Activated CD8-positive, alpha-beta memory T cell treated with anti-CD3 and anti-CD28 coated beads, Interleukin-2, amount 50 U/mL, for 1 hour (primary cell): ENCODE results near the gene CCDC157.
"Not testable (repeated sequence)": the region's sequence is repeated elsewhere in the genome, so short reads cannot be mapped to it uniquely, and the experiment has no call there.

Experiments
- DNase-seq: peaks from one replicate; pipeline ENCODE4 v3.0.0-alpha.2; 2020; ENCODE audit errors: extremely low read depth

The CCDC157 gene

GRCh38 chr22:30325724-30326254, 31.0 kb upstream of the CCDC157 start:
- DNase-seq, result no peak

- DNase-seq, result no peak
Observed at GRCh38 chr22:30326255-30326705, 30.5 kb upstream of the CCDC157 start.

GRCh38 chr22:30326706-30327362, 30.0 kb upstream of the CCDC157 start, which contains the start of gene TBC1D10A:
TBC1D10A (minus strand) TSS chr22:30326941; CDS start chr22:30326881, 60 bp downstream.
- peak; percentile 89 for DNase-seq

- DNase-seq, result no peak
Observed at GRCh38 chr22:30327864-30328345, 28.9 kb upstream of the CCDC157 start.

GRCh38 chr22:30328466-30329049, 28.2 kb upstream of the CCDC157 start:
- DNase-seq, result no peak

- no peak for DNase-seq
Observed at GRCh38 chr22:30332551-30332950, 24.3 kb upstream of the CCDC157 start.

GRCh38 chr22:30332994-30333706, 23.7 kb upstream of the CCDC157 start:
- no peak for DNase-seq

- DNase-seq, result no peak
Observed at GRCh38 chr22:30333707-30334087, 23.1 kb upstream of the CCDC157 start.

- no peak for DNase-seq
Observed at GRCh38 chr22:30334646-30335045, 22.2 kb upstream of the CCDC157 start.

- no peak for DNase-seq
Observed at GRCh38 chr22:30335236-30335635, 21.6 kb upstream of the CCDC157 start.

- DNase-seq, result no peak
Observed at GRCh38 chr22:30336752-30337460, 19.9 kb upstream of the CCDC157 start.

- DNase-seq, result no peak
Observed at GRCh38 chr22:30337461-30337778, 19.4 kb upstream of the CCDC157 start.

- not testable (repeated sequence) for DNase-seq
Observed at GRCh38 chr22:30338341-30338740, 18.5 kb upstream of the CCDC157 start.

GRCh38 chr22:30338802-30339201, 18.0 kb upstream of the CCDC157 start:
- no peak for DNase-seq

- DNase-seq, result no peak
Observed at GRCh38 chr22:30340911-30341685, 15.7 kb upstream of the CCDC157 start.

GRCh38 chr22:30344447-30345200, 12.2 kb upstream of the CCDC157 start:
- DNase-seq, result no peak

- DNase-seq, result no peak
Observed at GRCh38 chr22:30347255-30347892, 9.4 kb upstream of the CCDC157 start.

GRCh38 chr22:30348404-30348803, 8.4 kb upstream of the CCDC157 start:
- no peak for DNase-seq

- DNase-seq, result no peak
Observed at GRCh38 chr22:30348809-30349208, 8.0 kb upstream of the CCDC157 start.

GRCh38 chr22:30351226-30351625, 5.6 kb upstream of the CCDC157 start:
- no peak for DNase-seq
